HG02571 (cell line): ENCODE measurements around the gene MYOD1.

Experiments
- ATAC-seq: cut with Tn5 transposase; IDR thresholded peaks from one replicate; pipeline ENCODE4 v1.9.1; 2021; ENCODE audit warnings: mild to moderate bottlenecking, moderate library complexity; ENCODE audit not compliant: unreplicated experiment

MYOD1 gene

DNA sequence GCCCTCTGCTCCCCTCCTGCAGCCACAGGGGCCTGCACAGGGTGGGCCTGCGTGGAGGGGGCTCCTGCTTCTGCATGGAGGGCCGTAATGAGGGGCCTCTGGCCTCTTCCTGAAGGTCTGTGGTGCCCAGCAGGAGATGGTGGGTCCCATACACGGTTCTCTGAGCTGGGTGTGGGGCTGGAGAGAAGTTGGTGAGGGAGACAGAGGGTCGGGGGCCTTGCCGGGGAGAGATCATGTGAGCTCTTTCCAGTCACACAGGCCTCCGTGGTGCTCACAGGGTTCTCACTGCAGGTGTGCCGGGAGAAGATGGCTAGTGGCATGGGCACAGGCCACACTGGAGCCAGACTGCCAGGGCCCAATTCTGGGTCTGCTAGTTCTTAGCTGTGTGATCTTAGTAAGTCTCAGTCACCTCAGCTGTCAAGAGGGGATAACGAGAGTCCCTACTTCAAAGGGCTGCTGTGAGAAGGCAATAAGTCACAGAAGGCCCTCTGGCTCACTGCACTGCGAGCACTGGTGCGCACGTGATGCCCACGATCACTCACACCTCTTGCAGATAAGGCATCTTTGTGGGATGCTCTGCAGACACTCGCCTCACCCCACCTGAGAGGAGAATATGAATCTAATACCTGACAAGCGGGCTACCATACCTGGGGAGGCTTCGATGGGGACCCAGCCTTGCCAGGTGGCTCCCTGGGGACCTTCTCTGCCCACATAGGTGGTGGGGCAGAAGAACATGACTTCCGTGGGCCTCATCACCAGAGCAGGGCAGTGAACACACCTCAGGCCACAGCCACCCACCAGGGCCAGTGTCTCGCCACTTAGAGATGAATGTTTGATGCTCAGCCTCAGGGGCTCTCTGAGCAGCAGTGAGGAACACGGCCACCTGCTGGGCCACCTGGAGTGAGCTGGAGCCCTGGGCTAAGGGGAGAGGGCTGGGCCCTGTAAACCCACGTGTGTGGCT, 29.7 kb downstream of the MYOD1 start:
- no peak for ATAC-seq

- no peak for ATAC-seq
Observed at GRCh38 chr11:17750013-17750800, 30.8 kb downstream of the MYOD1 start.

- no peak for ATAC-seq
Observed at GRCh38 chr11:17750801-17751165, 31.4 kb downstream of the MYOD1 start.

DNA sequence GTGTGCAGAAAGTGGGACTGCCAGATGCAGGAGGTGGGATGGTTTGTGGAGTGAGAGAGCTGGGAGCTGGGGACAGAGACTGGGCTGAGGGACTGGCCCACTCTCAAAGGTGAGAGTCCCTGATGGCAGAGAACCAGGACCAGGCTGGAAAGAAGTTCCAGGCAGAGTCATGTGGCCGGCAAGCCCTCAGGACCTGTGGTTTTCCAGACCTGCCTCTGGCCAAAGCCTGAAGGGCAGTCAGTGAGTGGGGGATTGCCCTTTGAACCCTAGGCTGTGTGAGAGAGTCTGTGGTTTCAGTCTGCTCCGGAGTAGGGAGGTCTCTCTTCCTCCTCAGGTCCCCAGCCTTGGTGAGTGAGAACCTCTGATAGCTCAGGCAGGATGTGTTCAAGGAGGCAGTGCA, 32.2 kb downstream of the MYOD1 start:
- ATAC-seq = no peak

DNA sequence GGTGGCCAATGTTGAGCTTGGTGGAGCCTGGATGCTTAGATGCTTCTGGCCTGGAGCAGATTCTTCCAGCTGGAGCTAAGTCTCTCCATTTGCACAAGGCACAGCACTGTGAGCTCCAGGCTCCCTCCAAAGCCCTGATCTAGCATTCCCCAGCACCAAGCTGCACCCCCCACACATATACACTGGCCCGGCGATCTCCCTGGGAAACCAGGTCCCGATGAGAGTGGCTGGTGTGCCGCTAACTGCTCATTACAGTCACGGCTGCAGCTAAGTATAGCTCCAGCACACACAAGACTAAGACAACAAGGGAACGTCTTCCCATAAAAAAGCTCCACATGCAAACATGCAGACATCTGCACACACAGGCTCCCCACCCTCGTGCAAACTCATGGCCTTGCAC, 32.8 kb downstream of the MYOD1 start:
- no peak for ATAC-seq

GRCh38 chr11:17753153-17753552, 33.8 kb downstream of the MYOD1 start:
- no peak for ATAC-seq

GRCh38 chr11:17753641-17754040, 34.3 kb downstream of the MYOD1 start:
- no peak for ATAC-seq

- no peak for ATAC-seq
Observed at GRCh38 chr11:17755891-17756290, 36.5 kb downstream of the MYOD1 start.

- no peak for ATAC-seq
Observed at GRCh38 chr11:17760102-17761029, 41.0 kb downstream of the MYOD1 start.

DNA sequence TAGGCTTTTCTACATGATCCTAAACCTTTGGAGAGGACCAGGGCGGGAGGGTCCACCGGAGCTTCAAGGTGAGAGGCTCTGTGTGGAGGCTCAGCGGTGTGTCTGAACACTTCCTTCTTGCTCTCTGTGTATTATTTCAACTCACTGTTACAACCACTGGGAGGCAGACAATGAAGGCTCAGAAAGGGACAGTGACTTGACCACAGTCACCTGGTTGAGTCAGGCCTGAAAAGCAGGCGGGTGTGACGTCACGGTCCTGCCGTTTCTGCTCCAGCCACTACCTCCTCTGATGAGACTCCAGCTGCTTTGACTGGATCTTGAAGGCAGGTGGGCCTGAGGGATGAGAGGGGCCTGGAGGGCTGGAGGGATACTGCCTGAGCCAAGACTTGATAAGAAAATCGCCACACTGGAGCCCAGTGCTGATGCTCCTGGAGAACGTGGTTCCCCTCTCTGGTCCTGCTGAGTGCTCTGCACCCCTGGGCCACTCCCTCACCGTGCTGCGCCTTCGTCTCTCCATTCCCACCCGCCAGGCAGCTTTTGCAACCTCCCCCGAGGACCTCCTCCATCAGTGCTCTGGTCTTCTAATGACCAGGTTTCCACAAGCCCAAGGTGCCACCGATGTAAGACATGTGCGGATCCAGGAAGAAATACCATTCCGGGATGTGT, 43.1 kb downstream of the MYOD1 start:
- no peak for ATAC-seq

DNA sequence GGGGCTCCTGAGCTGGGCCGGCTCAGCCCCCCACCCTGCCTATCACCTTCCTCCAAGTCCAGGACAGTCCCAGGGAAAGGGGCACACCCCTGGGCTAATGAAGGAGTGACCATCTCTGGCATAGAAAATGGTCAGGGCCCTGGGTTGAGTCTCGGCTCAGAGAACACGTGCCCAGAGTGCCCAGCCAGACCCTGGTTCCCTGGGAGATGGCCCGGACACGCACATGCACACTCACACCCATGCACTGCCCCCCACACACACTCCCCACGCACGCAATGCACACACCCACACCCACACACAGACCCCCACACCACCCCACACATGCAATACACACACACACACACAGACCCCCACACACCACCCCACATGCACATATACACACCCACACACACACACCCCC, 43.9 kb downstream of the MYOD1 start:
- no peak for ATAC-seq

- ATAC-seq = no peak
Observed at GRCh38 chr11:17763703-17764102, 44.3 kb downstream of the MYOD1 start.

- no peak for ATAC-seq
Observed at GRCh38 chr11:17764446-17765218, 45.3 kb downstream of the MYOD1 start.

DNA sequence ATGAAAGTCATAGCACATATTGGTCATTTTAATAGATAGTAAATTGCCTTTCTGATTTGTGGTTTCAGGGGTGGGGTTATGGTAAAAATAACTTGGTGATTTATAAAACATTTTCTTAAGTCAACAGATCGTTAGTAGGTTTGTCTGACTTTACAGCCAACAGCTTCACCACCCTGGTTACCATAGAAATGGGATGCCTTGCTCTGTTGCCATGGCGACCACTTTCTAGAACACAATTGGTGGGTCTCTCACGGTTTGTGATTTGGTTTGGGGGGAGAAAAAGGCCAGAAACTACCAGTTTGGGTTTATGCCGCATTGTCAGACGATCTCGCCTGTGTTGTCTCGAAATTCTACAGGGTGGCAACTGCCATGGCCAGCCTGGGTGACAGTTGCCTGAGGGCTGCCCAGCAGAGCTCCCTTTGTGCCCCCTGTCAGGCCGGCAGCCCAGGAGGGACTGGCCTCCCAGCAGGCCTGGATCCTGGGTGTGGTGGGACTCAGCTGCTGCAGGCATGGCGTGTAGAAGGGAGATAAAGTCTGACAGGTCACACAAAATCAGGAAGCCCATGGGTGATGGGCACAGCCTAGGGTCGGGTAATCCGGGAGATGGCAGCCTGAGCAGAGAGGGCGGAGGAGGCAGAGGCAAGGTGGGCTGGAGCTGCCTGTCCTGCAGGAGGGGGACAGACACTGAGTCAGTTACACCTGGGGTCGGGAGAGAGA, 46.1 kb downstream of the MYOD1 start:
- no peak for ATAC-seq

DNA sequence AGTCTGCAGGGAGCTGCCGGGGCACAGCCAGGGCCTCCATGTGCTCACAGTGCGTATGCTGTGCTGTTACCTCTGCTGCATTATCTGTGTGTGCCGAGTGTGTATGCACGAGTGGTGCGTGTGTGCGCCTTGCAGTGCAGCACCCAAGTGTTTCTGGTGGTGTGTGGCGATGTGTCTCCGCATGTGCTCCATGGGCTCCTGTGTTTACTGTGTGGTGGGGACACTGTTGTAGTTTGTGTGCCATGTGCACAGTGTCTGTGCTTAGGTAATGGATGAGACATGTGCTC, 46.6 kb downstream of the MYOD1 start:
- no peak for ATAC-seq

DNA sequence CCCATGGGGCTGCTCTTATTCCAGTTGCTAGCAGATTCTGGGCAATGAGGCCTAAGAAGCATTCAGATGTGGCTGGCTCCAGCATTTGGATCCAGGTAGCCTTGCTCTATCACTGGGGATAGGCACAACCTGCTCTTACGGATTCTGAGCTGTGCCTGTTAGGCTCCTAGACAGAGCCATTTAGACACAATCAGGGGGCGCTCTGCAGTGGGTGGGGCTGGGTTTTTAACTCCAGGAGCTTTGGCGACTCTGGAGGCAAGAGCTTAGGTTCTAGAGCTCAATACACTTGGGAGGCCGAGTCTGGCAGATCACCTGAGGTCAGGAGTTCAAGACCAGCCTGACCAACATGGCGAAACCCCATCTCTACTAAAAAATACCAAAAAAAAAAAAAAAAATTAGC, 47.2 kb downstream of the MYOD1 start:
- no peak for ATAC-seq

DNA sequence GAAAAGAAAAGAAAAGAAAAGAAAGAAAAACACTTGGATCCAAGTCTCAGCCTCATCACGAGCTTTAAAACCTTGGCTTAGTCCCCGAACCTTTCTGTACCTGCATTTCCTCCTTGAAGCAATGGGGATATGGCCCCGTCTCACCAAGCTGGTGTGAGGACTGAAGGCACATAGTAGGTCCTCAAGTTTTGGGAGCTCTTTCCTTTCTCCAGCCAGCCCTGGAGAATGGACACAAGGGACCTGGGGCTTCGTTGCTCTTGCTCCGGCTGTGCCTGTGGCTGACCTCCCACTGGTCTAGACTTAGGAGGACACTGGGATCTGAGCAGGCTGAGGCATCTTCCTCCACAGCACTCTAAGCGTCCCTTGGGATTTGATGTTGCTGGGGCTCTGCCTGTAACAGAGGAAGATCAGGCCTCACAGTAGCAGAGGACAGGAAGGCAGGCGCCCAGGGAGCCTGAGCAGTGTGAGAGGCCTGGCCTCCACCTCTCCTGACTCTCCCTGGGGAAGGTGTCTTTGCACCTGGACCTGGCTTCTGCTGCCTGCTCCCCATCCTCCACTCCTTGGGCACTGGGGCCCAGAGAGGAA, 48.0 kb downstream of the MYOD1 start:
- ATAC-seq = no peak

DNA sequence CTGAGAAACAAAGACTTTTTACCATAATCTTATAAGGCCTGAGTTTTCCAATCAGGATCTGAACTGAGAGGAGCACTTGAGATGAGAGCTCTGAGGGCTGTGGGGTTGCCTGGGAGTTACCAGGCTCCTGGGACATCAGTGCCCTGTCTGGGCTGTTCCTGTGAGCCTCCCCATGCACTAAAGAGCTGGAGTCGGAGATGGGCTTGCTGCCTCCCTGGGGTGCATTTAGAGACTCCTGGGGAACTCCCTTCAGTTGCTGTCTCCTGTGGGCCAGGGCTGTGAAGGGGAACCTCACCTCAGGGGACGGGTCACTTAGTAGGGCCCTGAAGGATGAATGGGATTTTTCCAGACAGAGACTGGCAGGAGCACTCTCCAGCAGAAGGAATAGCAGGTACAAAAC, 48.5 kb downstream of the MYOD1 start:
- ATAC-seq = no peak

- ATAC-seq = no peak
Observed at GRCh38 chr11:17768547-17768946, 49.2 kb downstream of the MYOD1 start.
